DOHH2 (cell line): ENCODE data around the gene SHC3.

Experiments
- H3F3A ChIP-seq: fragments of 200-600 bp; sonication (generic), shearing (Covaris generic); 2 replicates; pipeline ENCODE4 v1.6.0; 2016; ENCODE audit warnings: antibody characterized with exemption, mild to moderate bottlenecking; ENCODE audit not compliant: control insufficient read depth, insufficient read depth
- H3K27ac ChIP-seq: fragments of 200-600 bp; sonication (generic); 2 replicates; pipeline ENCODE4 v1.5.1; 2014; ENCODE audit warnings: low read depth, mild to moderate bottlenecking, low read length, moderate library complexity
- H3K27me3 ChIP-seq: fragments of 200-600 bp; sonication (generic); 2 replicates; pipeline ENCODE4 v1.6.1; 2014; ENCODE audit warnings: mild to moderate bottlenecking, low read length, mixed read lengths; ENCODE audit not compliant: control insufficient read depth
- H3K36me3 ChIP-seq: fragments of 200-600 bp; sonication (generic); 2 replicates; pipeline ENCODE4 v1.6.1; 2014; ENCODE audit warnings: mild to moderate bottlenecking, low read length, moderate library complexity, mixed read lengths; ENCODE audit not compliant: control insufficient read depth
- H3K4me1 ChIP-seq: fragments of 200-600 bp; sonication (generic); 2 replicates; pipeline ENCODE4 v1.6.1; 2014; ENCODE audit warnings: mild to moderate bottlenecking, low read length, mixed read lengths; ENCODE audit not compliant: control insufficient read depth
- H3K4me2 ChIP-seq: fragments of 200-600 bp; sonication (generic); 2 replicates; pipeline ENCODE4 v1.6.0; 2014; ENCODE audit warnings: mild to moderate bottlenecking, low read length, moderate library complexity
- H3K4me3 ChIP-seq: fragments of 200-600 bp; sonication (generic); 2 replicates; pipeline ENCODE4 v1.5.1; 2014; ENCODE audit warnings: mild to moderate bottlenecking, low read length, mixed read lengths
- H3K79me2 ChIP-seq: fragments of 200-600 bp; sonication (generic); 2 replicates; pipeline ENCODE4 v1.6.1; 2014; ENCODE audit warnings: mild to moderate bottlenecking, low read length, mixed read lengths; ENCODE audit not compliant: control insufficient read depth
- H3K9me2 ChIP-seq: fragments of 200-600 bp; sonication (generic); replicated peaks from 2 replicates; pipeline ENCODE4 v1.6.1; 2014; ENCODE audit warnings: mild to moderate bottlenecking, low read length, mixed read lengths; ENCODE audit not compliant: control insufficient read depth
- H3K9me3 ChIP-seq: fragments of 200-600 bp; sonication (generic); 2 replicates; pipeline ENCODE4 v1.6.1; 2014; ENCODE audit warnings: antibody characterized with exemption, low read length, mixed read lengths; ENCODE audit not compliant: control insufficient read depth, insufficient read depth
- H4K20me1 ChIP-seq: fragments of 200-600 bp; sonication (generic); 2 replicates; pipeline ENCODE4 v1.6.0; 2014; ENCODE audit warnings: low read depth, mild to moderate bottlenecking, antibody characterized with exemption, low read length, moderate library complexity; ENCODE audit not compliant: control insufficient read depth, insufficient read depth
- EZH2phosphoT487 ChIP-seq: fragments of 200-600 bp; sonication (generic); IDR thresholded peaks from 2 replicates; pipeline ENCODE4 v1.6.1; 2017; ENCODE audit warnings: borderline replicate concordance, mild to moderate bottlenecking, antibody characterized with exemption, low read length, moderate library complexity, mixed read lengths
- TF ChIP-seq, protein P1 (sequence below): fragments of 200-600 bp; sonication (generic); IDR thresholded peaks from one replicate; pipeline ENCODE4 v1.5.1; 2014; ENCODE audit warnings: antibody characterized with exemption, mild to moderate bottlenecking, low read depth, low read length; ENCODE audit not compliant: poor library complexity, severe bottlenecking

Gene SHC3

DNA sequence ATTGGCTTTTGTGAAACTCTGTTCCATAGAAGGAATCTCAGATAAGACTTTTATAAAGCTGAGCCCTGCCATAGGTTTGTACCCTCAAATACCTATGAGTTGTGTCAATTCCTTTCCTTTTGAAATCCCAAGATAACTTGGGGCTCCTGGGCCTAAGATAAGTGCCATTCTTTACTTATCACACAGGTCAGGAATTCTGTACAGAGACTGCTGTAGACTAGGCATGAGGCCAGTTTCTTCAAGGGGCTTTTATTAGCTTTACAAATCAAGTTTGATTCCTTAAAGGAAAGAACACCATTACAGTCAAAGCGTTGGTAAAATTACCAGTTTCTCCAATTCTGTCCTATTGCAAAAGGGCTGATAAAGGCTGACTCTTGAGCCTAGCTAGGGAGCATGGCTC is 39.2 kb downstream of the SHC3 start:
- Histone ChIP-seq H3K4me1 (no peaks in the 10 kb centered on the region), H3F3A (no peaks in the 10 kb centered on the region), H3K4me2 (no peak overlapping the region), H3K9me3 (no peaks in the 10 kb centered on the region), H3K27me3 (no peaks in the 10 kb centered on the region), H3K79me2 (no peaks in the 10 kb centered on the region), H3K4me3 (no peak overlapping the region), H3K9me2 (no peaks in the 10 kb centered on the region), H3K27ac (no peak overlapping the region), H3K36me3 (no peaks in the 10 kb centered on the region), H4K20me1 (no peaks in the 10 kb centered on the region)
- no peak for TF ChIP-seq EZH2phosphoT487
- TF ChIP-seq, protein P1, sequence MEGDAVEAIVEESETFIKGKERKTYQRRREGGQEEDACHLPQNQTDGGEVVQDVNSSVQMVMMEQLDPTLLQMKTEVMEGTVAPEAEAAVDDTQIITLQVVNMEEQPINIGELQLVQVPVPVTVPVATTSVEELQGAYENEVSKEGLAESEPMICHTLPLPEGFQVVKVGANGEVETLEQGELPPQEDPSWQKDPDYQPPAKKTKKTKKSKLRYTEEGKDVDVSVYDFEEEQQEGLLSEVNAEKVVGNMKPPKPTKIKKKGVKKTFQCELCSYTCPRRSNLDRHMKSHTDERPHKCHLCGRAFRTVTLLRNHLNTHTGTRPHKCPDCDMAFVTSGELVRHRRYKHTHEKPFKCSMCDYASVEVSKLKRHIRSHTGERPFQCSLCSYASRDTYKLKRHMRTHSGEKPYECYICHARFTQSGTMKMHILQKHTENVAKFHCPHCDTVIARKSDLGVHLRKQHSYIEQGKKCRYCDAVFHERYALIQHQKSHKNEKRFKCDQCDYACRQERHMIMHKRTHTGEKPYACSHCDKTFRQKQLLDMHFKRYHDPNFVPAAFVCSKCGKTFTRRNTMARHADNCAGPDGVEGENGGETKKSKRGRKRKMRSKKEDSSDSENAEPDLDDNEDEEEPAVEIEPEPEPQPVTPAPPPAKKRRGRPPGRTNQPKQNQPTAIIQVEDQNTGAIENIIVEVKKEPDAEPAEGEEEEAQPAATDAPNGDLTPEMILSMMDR = no peak

DNA sequence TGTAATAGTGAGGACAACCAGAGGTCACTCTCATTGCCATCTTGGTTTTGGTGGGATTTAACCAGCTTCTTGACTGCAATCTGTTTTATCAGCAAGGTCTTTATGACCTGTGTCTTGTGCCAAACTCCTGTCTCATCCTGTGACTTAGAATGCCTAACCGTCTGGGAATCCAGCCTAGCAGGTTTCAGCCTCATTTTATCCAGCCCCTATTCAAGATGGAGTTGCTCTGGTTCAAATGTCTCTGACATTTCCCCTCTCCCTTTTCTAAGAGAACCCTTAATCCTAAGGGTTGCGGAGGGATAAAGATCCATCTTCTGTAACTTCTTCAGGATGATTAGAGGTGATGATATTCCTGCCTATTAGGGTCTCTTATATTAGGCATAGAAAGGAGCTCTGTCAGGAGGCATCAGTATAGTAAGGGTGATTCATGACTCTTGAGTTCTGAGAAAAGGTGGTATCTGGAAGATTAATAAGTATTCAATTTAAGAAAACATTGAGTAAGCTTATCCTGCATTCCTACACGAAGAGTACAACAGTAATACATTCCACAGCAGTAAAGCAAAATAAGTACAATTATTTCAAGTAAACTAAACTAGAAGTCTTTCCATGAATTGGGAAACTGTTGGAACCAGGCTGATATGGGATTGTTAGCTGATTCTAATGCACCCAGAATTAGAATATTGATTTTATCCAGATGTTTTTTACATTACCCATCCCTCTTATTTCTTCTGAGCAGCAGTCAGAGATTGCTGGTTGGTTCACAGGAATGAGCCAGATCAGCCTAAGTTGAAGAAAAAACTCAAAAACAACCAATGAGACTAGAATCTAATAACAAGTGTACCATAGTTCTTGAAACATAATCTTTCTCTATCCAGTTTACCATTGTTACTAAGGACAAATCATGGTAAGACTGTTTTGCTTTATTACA is 39.9 kb downstream of the SHC3 start:
- Histone ChIP-seq H3K4me1 (no peaks in the 10 kb centered on the region), H3K36me3 (no peaks in the 10 kb centered on the region), H3K9me3 (no peaks in the 10 kb centered on the region), H3K27ac (no peak overlapping the region), H3K4me2 (no peak overlapping the region), H3K9me2 (no peaks in the 10 kb centered on the region), H4K20me1 (no peaks in the 10 kb centered on the region), H3K4me3 (no peak overlapping the region), H3K79me2 (no peaks in the 10 kb centered on the region), H3F3A (no peaks in the 10 kb centered on the region), H3K27me3 (no peaks in the 10 kb centered on the region)
- TF ChIP-seq EZH2phosphoT487 = no peak
- TF ChIP-seq, protein P1 = no peak

DNA sequence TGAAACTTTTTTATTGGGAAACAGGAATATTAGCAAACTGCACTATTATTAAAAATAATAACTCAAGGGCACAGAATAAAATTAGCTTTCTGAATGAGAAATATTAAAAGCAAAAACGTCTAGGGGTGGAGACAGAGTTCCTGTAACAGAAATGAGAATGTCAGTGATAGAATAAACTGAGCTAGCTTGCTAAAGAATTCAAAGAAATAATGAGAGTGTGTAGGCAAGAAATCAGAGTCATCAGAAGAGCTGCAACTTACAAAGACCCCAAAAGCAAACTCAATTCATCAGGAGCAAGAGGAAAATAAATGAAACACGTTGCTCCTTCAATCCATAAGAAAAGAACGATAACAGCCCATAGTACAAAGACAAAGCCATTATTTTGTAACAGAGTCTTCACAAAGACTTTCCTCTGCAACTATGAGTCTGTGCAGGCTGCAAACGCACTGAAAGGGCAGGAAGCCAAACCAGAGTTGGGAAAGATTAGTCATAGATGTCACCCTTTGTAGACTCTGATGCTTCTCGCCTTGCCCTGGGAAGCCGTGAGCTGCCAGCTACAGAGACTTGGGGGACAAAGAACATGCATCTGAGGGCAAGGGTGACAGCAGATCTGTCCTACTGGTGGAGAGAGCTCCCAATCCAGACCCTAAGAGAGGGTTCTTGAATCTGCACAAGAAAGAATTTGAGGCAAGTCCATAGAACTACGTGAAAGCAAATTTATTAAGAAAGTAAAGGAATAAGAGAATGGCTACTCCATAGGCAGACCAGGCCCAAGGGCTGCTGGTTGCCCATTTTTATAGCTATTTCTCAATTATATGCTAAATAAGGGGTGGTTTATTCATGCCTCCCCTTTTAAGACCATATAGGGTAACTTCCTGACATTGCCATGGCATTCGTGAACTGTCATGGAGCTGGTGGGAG is 40.8 kb downstream of the SHC3 start:
- Histone ChIP-seq H3K4me3 (no peak overlapping the region), H3K4me2 (no peak overlapping the region)

More for the DNA sequence above, 40.8 kb downstream of the SHC3 start:
- Histone ChIP-seq H4K20me1 (no peaks in the 10 kb centered on the region), H3K27me3 (no peaks in the 10 kb centered on the region), H3K36me3 (no peaks in the 10 kb centered on the region), H3F3A (no peaks in the 10 kb centered on the region), H3K9me3 (no peaks in the 10 kb centered on the region), H3K9me2 (no peaks in the 10 kb centered on the region), H3K79me2 (no peaks in the 10 kb centered on the region), H3K27ac (no peak overlapping the region), H3K4me1 (no peaks in the 10 kb centered on the region)
- no peak for TF ChIP-seq EZH2phosphoT487
- TF ChIP-seq, protein P1 = no peak
